IMR-90 (cell line): ENCODE results near the gene BTRC. TPM values are rescaled to one million over a fixed set of nuclear protein-coding genes. Genes with fewer than 3 reads are reported as not detected.

Experiments
- ATAC-seq: fragments of 200-7000 bp; cut with Tn5 transposase; 2 replicates; pipeline ENCODE4 v1.9.1; 2020; ENCODE audit warnings: low read depth, mild to moderate bottlenecking, moderate library complexity
- BruUV-seq: library from RNA; stranded (reverse); fragments of 400-500 nt; replicated peaks from 2 replicates; lab custom pipeline; 2021; lab: Mats Ljungman, UMichigan
- CTCF ChIA-PET: fragments of 300-600 bp; formaldehyde crosslinking; extraction: SDS; loops from one replicate; lab custom pipeline; 2021; ENCODE audit warnings: antibody characterized with exemption; lab: Yijun Ruan, JAX
- POLR2A ChIA-PET: fragments of 300-600 bp; sonication (Branson Sonifier 250); formaldehyde crosslinking; loops from one replicate; lab custom pipeline; 2022; ENCODE audit warnings: antibody characterized with exemption; ENCODE audit not compliant: unreplicated experiment; lab: Charles Lee
- DNase-seq: peaks from one replicate; pipeline ENCODE4 v3.0.0; 2013
- H2AFZ ChIP-seq: replicated peaks from 2 replicates; pipeline ENCODE3; 2013; ENCODE audit warnings: low read length, mild to moderate bottlenecking; ENCODE audit not compliant: poor library complexity
- H2AK5ac ChIP-seq: 2 replicates; pipeline ENCODE4 v1.6.1; 2013; ENCODE audit warnings: low read depth, low read length, inconsistent platforms
- H2AK9ac ChIP-seq: replicated peaks from 2 replicates; pipeline ENCODE3; 2013; ENCODE audit warnings: mild to moderate bottlenecking, low read depth, low read length, moderate library complexity; ENCODE audit not compliant: poor library complexity
- H2BK120ac ChIP-seq: 2 replicates; pipeline ENCODE4 v1.6.1; 2013; ENCODE audit warnings: low read depth, low read length, inconsistent platforms
- H2BK15ac ChIP-seq: 3 replicates; pipeline ENCODE4 v1.6.1; 2013; ENCODE audit warnings: low read depth, low read length, inconsistent platforms
- H2BK20ac ChIP-seq: 2 replicates; pipeline ENCODE4 v1.6.1; 2013; ENCODE audit warnings: low read depth, mild to moderate bottlenecking, inconsistent platforms, low read length, moderate library complexity
- H2BK5ac ChIP-seq: 2 replicates; pipeline ENCODE4 v1.6.1; 2013; ENCODE audit warnings: mild to moderate bottlenecking, low read depth, low read length, inconsistent platforms; ENCODE audit not compliant: poor library complexity, severe bottlenecking
- H3K14ac ChIP-seq: replicated peaks from 2 replicates; pipeline ENCODE4 v1.6.1; 2013; ENCODE audit warnings: low read depth, low read length, inconsistent platforms
- H3K18ac ChIP-seq: 2 replicates; pipeline ENCODE4 v1.6.1; 2013; ENCODE audit warnings: low read depth, low read length, control low read depth
- H3K23ac ChIP-seq: 2 replicates; pipeline ENCODE4 v1.6.1; 2013; ENCODE audit warnings: low read depth, low read length, inconsistent platforms
- H3K27ac ChIP-seq: 2 replicates; pipeline ENCODE4 v1.5.1; 2013; ENCODE audit warnings: mild to moderate bottlenecking, control low read depth, low read length; ENCODE audit not compliant: insufficient read depth
- H3K27me3 ChIP-seq: 2 replicates; pipeline ENCODE4 v1.6.1; 2013; ENCODE audit warnings: low read length; ENCODE audit not compliant: control insufficient read depth, insufficient read depth
- H3K36me3 ChIP-seq: 2 replicates; pipeline ENCODE4 v1.6.1; 2013; ENCODE audit warnings: low read length, mixed read lengths; ENCODE audit not compliant: control insufficient read depth, insufficient read depth
- H3K4ac ChIP-seq: 2 replicates; pipeline ENCODE4 v1.6.1; 2013; ENCODE audit warnings: low read depth, low read length, inconsistent platforms
- H3K4me1 ChIP-seq: 2 replicates; pipeline ENCODE4 v1.6.1; 2013; ENCODE audit warnings: low read length, mixed read lengths; ENCODE audit not compliant: control insufficient read depth, insufficient read depth
- H3K4me2 ChIP-seq: 2 replicates; pipeline ENCODE4 v1.6.1; 2013; ENCODE audit warnings: low read depth, mild to moderate bottlenecking, control low read depth, low read length, moderate library complexity
- H3K4me3 ChIP-seq: 2 replicates; pipeline ENCODE4 v1.5.1; 2013; ENCODE audit warnings: low read depth, mild to moderate bottlenecking, control low read depth, low read length, moderate library complexity; ENCODE audit not compliant: insufficient read depth
- H3K56ac ChIP-seq: 2 replicates; pipeline ENCODE4 v1.6.1; 2013; ENCODE audit warnings: low read length, inconsistent platforms; ENCODE audit not compliant: insufficient read depth; ENCODE audit errors: extremely low read depth
- H3K79me1 ChIP-seq, 2 experiments: 2 replicates each; pipeline ENCODE4 v1.6.1; 2013; ENCODE audit warnings: low read length in 2 of 2, inconsistent platforms in 1 of 2, low read depth in 1 of 2
- H3K9ac ChIP-seq: 2 replicates; pipeline ENCODE4 v1.6.1; 2013; ENCODE audit warnings: low read depth, low read length, control low read depth
- H3K9me1 ChIP-seq: 2 replicates; pipeline ENCODE4 v1.6.1; 2013; ENCODE audit warnings: low read length, inconsistent platforms; ENCODE audit not compliant: insufficient read depth
- H3K9me3 ChIP-seq: 2 replicates; pipeline ENCODE4 v1.6.1; 2013; ENCODE audit warnings: low read length; ENCODE audit not compliant: control insufficient read depth, insufficient read depth
- H4K20me1 ChIP-seq: 2 replicates; pipeline ENCODE4 v1.6.1; 2013; ENCODE audit warnings: low read length, inconsistent platforms; ENCODE audit not compliant: insufficient read depth
- H4K5ac ChIP-seq: 2 replicates; pipeline ENCODE4 v1.6.1; 2013; ENCODE audit warnings: mild to moderate bottlenecking, low read depth, low read length, control low read depth
- H4K8ac ChIP-seq, 2 experiments: 2 replicates each; pipeline ENCODE4 v1.6.1; 2013; ENCODE audit warnings: low read depth in 2 of 2, low read length in 2 of 2, control low read depth in 1 of 2, inconsistent platforms in 1 of 2
- H4K91ac ChIP-seq: 2 replicates; pipeline ENCODE4 v1.6.1; 2013; ENCODE audit warnings: low read depth, low read length, inconsistent platforms; ENCODE audit not compliant: insufficient read depth
- BHLHE40 ChIP-seq: fragments of 150-350 bp; IDR thresholded peaks from 2 replicates; pipeline ENCODE4 v1.6.1; 2016; ENCODE audit warnings: mild to moderate bottlenecking, low read depth, low read length
- CEBPB ChIP-seq: IDR thresholded peaks from 2 replicates; pipeline ENCODE4 v1.6.1; 2012; ENCODE audit warnings: low read depth, low read length, improper control_type of control experiment
- FOS ChIP-seq: fragments of 150-350 bp; IDR thresholded peaks from 2 replicates; pipeline ENCODE4 v1.6.1; 2016; ENCODE audit warnings: low read depth, low read length
- MAFK ChIP-seq: IDR thresholded peaks from 2 replicates; pipeline ENCODE4 v1.6.1; 2012; ENCODE audit warnings: low read depth, low read length, improper control_type of control experiment
- POLR2A ChIP-seq: IDR thresholded peaks from 2 replicates; pipeline ENCODE4 v1.6.1; 2012; ENCODE audit warnings: mild to moderate bottlenecking, low read depth, low read length
- RFX5 ChIP-seq: IDR thresholded peaks from 2 replicates; pipeline ENCODE4 v1.8.0; 2012; ENCODE audit warnings: low read depth, mild to moderate bottlenecking, low read length, moderate library complexity
- SMC3 ChIP-seq: fragments of 150-350 bp; IDR thresholded peaks from 2 replicates; pipeline ENCODE4 v1.6.1; 2016; ENCODE audit warnings: low read depth, mild to moderate bottlenecking, antibody characterized with exemption, low read length, moderate library complexity
- WGBS, 2 experiments: methylation state at CpG; one replicate each; pipeline versions ENCODE4 v1.1.5 to v1.1.7; 2013; ENCODE audit warnings: missing lambda C conversion rate in 2 of 2; ENCODE audit not compliant: insufficient read length in 1 of 2; ENCODE audit errors: extremely low coverage in 2 of 2; 5-methylcytosine and 5-hydroxymethylcytosine counted together
- dilution Hi-C: fragments of 300-500 bp; cut with HindIII; formaldehyde crosslinking; loops from one replicate; pipeline ENCODE4 v1.14.3; 2018; ENCODE audit warnings: low sequenced_read_pairs; ENCODE audit not compliant: unreplicated experiment
- in situ Hi-C: fragments of 300-500 bp; cut with MboI; formaldehyde crosslinking; loops from 3 replicates; pipeline ENCODE4 v1.14.3; 2019; ENCODE audit warnings: low sequenced_read_pairs, inconsistent platforms, mixed read lengths
- intact Hi-C: fragments of 100-400 bp; cut with micrococcal nuclease; formaldehyde crosslinking; loops from 2 replicates; pipeline ENCODE4 v1.10.0; 2022
- polyA plus RNA-seq, 3 experiments: library from polyadenylated mRNA; depleted of rRNA; stranded (reverse); fragments of >200 nt; gene quantifications; 2 replicates each; pipeline ENCODE4 v1.2.3, GENCODE V29; 2012; ENCODE audit warnings: low replicate concordance in 1 of 3
- total RNA-seq: library from RNA; depleted of rRNA; stranded (reverse); fragments of >200 nt; gene quantifications from 2 replicates; pipeline ENCODE4 v1.2.3, GENCODE V29; 2012

BTRC gene
- total and polyA plus RNA-seq, 2 of the 4 experiments (the other 2 are of a cell fraction), result 7.7 to 8.4 TPM

DNA sequence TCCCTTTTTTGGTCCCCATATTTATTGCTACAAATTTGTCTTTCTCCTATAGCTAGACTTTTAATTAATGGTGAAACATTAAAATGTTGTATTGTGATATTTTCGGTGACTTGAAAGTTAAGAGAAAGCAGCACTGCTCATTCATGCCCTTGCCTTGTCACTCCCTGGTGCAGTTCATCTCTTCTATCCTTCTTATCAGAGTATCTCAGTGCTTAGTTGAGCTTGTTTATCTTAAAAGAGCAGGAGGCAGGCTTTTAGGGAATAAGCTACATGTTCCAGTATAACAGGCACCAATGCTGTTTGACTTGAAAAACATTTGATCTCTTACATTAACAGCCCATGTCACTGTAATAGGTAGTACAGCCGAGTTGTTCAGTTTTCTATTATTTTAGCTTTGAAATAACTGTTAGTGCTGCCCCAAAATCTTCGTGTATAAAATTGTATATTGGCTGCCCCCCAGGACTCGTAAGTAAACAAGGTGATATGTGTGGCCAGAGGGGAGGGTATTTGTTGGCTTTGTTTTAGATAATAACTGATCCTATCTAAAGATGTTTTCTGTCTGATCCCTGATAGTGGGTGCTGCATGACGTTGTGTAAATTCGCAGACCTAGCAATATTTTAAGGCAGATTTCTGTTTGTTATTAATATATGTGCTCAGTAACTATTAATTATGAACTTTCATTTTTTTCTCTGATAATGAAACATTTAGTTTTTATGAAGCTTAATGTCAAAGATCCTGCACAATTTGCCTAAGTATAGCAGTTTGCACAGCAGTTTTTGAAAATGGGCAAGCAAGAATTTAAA is 96.5 kb downstream of the BTRC start:
- BruUV-seq, result no TSS peak
- Histone ChIP-seq H3K27me3 (no peaks in the 10 kb centered on the region), H3K27ac (no peak overlapping the region), H3K79me1 (peaks cover 19 to 20% of the 10 kb centered on the region in 2 experiments), H2BK20ac (no peak overlapping the region), H4K91ac (no peak overlapping the region), H2BK5ac (no peak overlapping the region), H2AK9ac (no peak overlapping the region), H3K36me3 (no peaks in the 10 kb centered on the region), H3K23ac (no peak overlapping the region), H3K4me3 (no peak overlapping the region), H3K9ac (no peak overlapping the region), H3K56ac (no peak overlapping the region), H2BK15ac (no peak overlapping the region), H4K5ac (no peak overlapping the region), H3K9me3 (no peaks in the 10 kb centered on the region), H3K14ac (no peak overlapping the region), H3K18ac (no peak overlapping the region), H2BK120ac (no peak overlapping the region), H2AFZ (no peak overlapping the region), H2AK5ac (no peak overlapping the region), H4K20me1 (peaks cover 34% of the 10 kb centered on the region), H4K8ac (no peak overlapping the region), H3K4me2 (no peak overlapping the region), H3K4ac (no peak overlapping the region), H3K9me1 (peaks cover 3% of the 10 kb centered on the region), H3K4me1 (peaks cover 2% of the 10 kb centered on the region)
- intact Hi-C loops, result no loop called here
- dilution Hi-C loops, result loop anchor here (25.0 kb wide), 1 partner anchor 163 kb away; no protein-coding TSS in a partner anchor
- POLR2A ChIA-PET, result no interaction called here
- ATAC-seq, result no peak
- DNase-seq, result no peak
- TF ChIP-seq CEBPB (no peak), SMC3 (no peak), FOS (no peak), POLR2A (no peak), BHLHE40 (no peak), RFX5 (no peak), MAFK (0 out of 2 replicates have a peak, but pooled peaks have one; percentile 4)
- WGBS, 2 experiments, result no CpG with 5 or more reads among the region's 6 CpGs
- in situ Hi-C loops, result no loop called here
- CTCF ChIA-PET, result interaction anchor here (1.1 to 1.3 kb wide), 2 partner anchors 16 to 33 kb away, joined by 3 to 4 read pairs; no protein-coding TSS in a partner anchor
